GM10248 (cell line): ENCODE data around the gene SLC25A17.
"Not testable (repeated sequence)": the region's sequence is repeated elsewhere in the genome, so short reads cannot be mapped to it uniquely, and the experiment has no call there.

ENCODE experiments used
- CTCF ChIA-PET: fragments of 300-600 bp; sonication (Branson Sonifier 250); formaldehyde crosslinking; extraction: SDS; loops from one replicate; lab custom pipeline; 2021; ENCODE audit warnings: antibody characterized with exemption; lab: Yijun Ruan, JAX
- POLR2A ChIA-PET: fragments of 350-650 bp; sonication (Branson Sonifier 250); formaldehyde crosslinking; extraction: SDS; loops from one replicate; lab custom pipeline; 2020; ENCODE audit warnings: antibody characterized with exemption; lab: Yijun Ruan, JAX
- DNase-seq: peaks from one replicate; pipeline ENCODE4 v3.0.0; 2012; ENCODE audit errors: extremely low spot score
- TF ChIP-seq, protein P1 (sequence below): IDR thresholded peaks from 2 replicates; pipeline ENCODE4 v1.5.1; 2012; ENCODE audit warnings: mild to moderate bottlenecking, low read depth; ENCODE audit errors: extremely low read depth, missing control alignments, control extremely low read depth

SLC25A17 gene

GRCh38 chr22:40791241-40791640 lies 27.9 kb downstream of the SLC25A17 start:
- ChIA-PET POLR2A (no interaction called here), CTCF (interaction anchor here (1.1 kb wide), 1 partner anchor 12 kb away, joined by 3 read pairs; no protein-coding TSS in a partner anchor)
- TF ChIP-seq, protein P1, sequence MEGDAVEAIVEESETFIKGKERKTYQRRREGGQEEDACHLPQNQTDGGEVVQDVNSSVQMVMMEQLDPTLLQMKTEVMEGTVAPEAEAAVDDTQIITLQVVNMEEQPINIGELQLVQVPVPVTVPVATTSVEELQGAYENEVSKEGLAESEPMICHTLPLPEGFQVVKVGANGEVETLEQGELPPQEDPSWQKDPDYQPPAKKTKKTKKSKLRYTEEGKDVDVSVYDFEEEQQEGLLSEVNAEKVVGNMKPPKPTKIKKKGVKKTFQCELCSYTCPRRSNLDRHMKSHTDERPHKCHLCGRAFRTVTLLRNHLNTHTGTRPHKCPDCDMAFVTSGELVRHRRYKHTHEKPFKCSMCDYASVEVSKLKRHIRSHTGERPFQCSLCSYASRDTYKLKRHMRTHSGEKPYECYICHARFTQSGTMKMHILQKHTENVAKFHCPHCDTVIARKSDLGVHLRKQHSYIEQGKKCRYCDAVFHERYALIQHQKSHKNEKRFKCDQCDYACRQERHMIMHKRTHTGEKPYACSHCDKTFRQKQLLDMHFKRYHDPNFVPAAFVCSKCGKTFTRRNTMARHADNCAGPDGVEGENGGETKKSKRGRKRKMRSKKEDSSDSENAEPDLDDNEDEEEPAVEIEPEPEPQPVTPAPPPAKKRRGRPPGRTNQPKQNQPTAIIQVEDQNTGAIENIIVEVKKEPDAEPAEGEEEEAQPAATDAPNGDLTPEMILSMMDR, result no peak
- no peak for DNase-seq

DNA sequence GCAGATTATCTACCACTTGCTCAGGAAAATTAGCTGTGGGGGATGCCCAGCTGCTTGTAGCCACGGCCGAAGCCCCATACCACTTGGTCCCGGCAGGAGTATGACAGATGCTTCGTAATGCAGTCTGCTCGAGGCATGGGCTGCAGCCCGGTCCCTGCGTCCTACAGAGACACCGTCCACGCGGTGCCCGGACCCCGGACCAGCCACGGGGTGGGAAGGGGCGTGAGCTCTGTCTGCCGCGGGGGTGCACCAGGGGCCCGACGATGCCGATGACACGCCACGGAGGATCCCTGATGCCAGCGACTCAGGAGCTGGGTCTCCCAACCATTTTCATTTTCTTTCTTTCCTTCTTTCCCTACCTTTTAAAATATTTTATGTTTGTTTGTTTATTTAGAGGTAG lies 30.0 kb downstream of the SLC25A17 start:
- ChIA-PET CTCF (interaction anchor here (1.1 to 1.4 kb wide), 2 partner anchors 10 to 14 kb away, joined by 3 read pairs; no protein-coding TSS in a partner anchor), POLR2A (no interaction called here)
- TF ChIP-seq, protein P1, result no peak

GRCh38 chr22:40782521-40782920 lies 36.6 kb downstream of the SLC25A17 start:
- POLR2A ChIA-PET, result no interaction called here

More for the DNA sequence above, 30.0 kb downstream of the SLC25A17 start:
- no peak for DNase-seq

GRCh38 chr22:40781749-40782148 lies 37.4 kb downstream of the SLC25A17 start:
- DNase-seq, POLR2A ChIA-PET: not testable (repeated sequence)
- CTCF ChIA-PET, result interaction anchor here (1.1 kb wide), 1 partner anchor 14 kb away, joined by 3 read pairs; no protein-coding TSS in a partner anchor

More at GRCh38 chr22:40782521-40782920, 36.6 kb downstream of the SLC25A17 start:
- CTCF ChIA-PET, result interaction anchor here (1.0 kb wide), 1 partner anchor 15 kb away, joined by 3 read pairs; no protein-coding TSS in a partner anchor
- DNase-seq, result no peak
- TF ChIP-seq, protein P1, result no peak

GRCh38 chr22:40769761-40770160 lies 49.4 kb downstream of the SLC25A17 start:
- ChIA-PET CTCF (interaction anchor here (1.7 to 2.0 kb wide), 2 partner anchors 9 to 10 kb away, joined by 4 to 7 read pairs; no protein-coding TSS in a partner anchor), POLR2A (no interaction called here)
- TF ChIP-seq, protein P1, result no peak
- DNase-seq, result no peak

DNA sequence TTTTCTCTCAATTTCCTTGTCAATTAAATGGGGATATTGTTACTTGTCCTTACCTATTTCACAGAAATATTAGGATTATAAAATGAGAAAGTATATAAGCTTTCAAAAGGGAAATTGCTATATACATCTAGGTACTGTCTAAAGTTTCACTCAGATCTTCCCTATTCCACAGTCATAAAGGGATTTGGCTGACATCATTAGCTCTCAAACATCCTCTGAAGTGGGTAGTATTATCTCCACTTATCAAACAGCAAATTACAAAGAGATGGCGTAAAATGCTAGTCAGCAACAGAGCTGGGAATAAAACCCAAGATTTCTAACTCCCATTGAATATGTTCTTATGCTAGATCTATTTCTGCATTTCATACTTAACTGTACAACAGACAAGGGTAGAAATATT lies 50.9 kb downstream of the SLC25A17 start:
- TF ChIP-seq, protein P1, result no peak
- DNase-seq, result no peak
- CTCF ChIA-PET, result interaction anchor here (1.0 to 2.5 kb wide), 5 partner anchors 8 to 85 kb away, joined by 3 to 10 read pairs (median 7); no protein-coding TSS in a partner anchor
- POLR2A ChIA-PET, result interaction anchor here (0.6 kb wide), 1 partner anchor 967 kb away, joined by 6 read pairs; no protein-coding TSS in a partner anchor

DNA sequence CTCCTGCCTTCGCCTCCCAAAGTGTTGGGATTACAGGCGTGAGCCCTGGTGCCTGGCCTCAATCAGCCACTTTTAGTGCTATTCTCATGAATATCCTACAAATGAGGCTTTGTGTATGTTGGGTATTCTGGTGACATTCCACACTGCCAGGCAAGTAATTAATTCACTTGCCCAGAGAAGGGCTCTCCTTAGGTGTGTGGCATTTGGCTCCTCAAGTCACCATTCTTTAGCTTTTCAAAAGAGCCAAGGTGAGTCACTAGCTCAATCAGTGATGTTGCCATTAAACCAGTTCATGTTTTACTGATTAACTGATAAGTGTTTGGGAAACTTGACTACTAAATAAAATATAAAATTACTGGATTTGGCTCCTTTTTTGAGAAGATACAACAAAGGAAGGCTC lies 52.2 kb downstream of the SLC25A17 start:
- ChIA-PET CTCF (interaction anchor here (1.0 to 2.5 kb wide), 7 partner anchors 9 to 132 kb away, joined by 3 to 10 read pairs (median 3); partner anchors contain the start of gene MCHR1), POLR2A (interaction anchor here (0.6 kb wide), 1 partner anchor 28 kb away, joined by 5 read pairs; no protein-coding TSS in a partner anchor)
- TF ChIP-seq, protein P1, result no peak
- DNase-seq, result no peak
